K562 (cell line): ENCODE data around the gene GRIA2. TPM values are rescaled to one million over a fixed set of nuclear protein-coding genes. Genes with fewer than 3 reads are reported as not detected.

ENCODE experiments used
- ATAC-seq: fragments of 200-7000 bp; cut with Tn5 transposase; 3 replicates; pipeline ENCODE4 v1.9.1; 2020; ENCODE audit warnings: moderate library complexity
- BruUV-seq: library from RNA; stranded (reverse); fragments of 400-500 nt; replicated peaks from 2 replicates; lab custom pipeline; 2021; lab: Mats Ljungman, UMichigan
- CTCF ChIA-PET: fragments of 300-600 bp; formaldehyde crosslinking; extraction: SDS; loops from one replicate; lab custom pipeline; 2021; ENCODE audit warnings: low intra/inter-chr PET ratio; lab: Yijun Ruan, JAX
- POLR2A ChIA-PET: fragments of 300-600, 350-650 bp; sonication (Branson Sonifier 250); formaldehyde crosslinking; extraction: SDS; loops from one replicate; lab custom pipeline; 2021; ENCODE audit warnings: antibody characterized with exemption, inconsistent platforms; lab: Yijun Ruan, JAX
- DNase-seq, 4 experiments: peaks; one replicate each; pipeline versions ENCODE4 v3.0.0 to v3.0.0-alpha.2; 2011 to 2018; ENCODE audit warnings: low spot score in 3 of 4, mixed read lengths in 3 of 4; ENCODE audit errors: extremely low read depth in 1 of 4
- FAIRE-seq: peaks from 2 replicates; lab custom pipeline; 2011; peaks lifted over from hg19 to GRCh38; lab: Jason Lieb, UNC
- H2AFZ ChIP-seq: 2 replicates; pipeline ENCODE4 v1.6.0; 2011; ENCODE audit warnings: low read depth, low read length, control low read depth, inconsistent platforms
- H3K27ac ChIP-seq: fragments of 200-600 bp; 3 replicates; pipeline ENCODE4 v1.8.0; 2011; ENCODE audit warnings: low read depth, mild to moderate bottlenecking, control low read depth, inconsistent platforms, low read length, moderate library complexity, mixed read lengths; ENCODE audit errors: extremely low read depth
- H3K27me3 ChIP-seq, 2 experiments: fragments of 300-600 bp in 1 of 2; 2 replicates in 1 of 2; 3 replicates in 1 of 2; pipeline versions ENCODE4 v1.6.0 to v1.8.0; 2011; ENCODE audit warnings: inconsistent platforms in 2 of 2, low read length in 2 of 2, mild to moderate bottlenecking in 1 of 2, mixed read lengths in 1 of 2, moderate library complexity in 1 of 2; ENCODE audit not compliant: control insufficient read depth in 2 of 2, insufficient read depth in 2 of 2
- H3K36me3 ChIP-seq: fragments of 300-600 bp; 3 replicates; pipeline ENCODE4 v1.8.0; 2011; ENCODE audit warnings: mild to moderate bottlenecking, low read length, inconsistent platforms; ENCODE audit not compliant: control insufficient read depth, insufficient read depth
- H3K4me1 ChIP-seq, 2 experiments: fragments of 200-600 bp in 1 of 2; replicated peaks in 1 of 2; 2 replicates in 1 of 2; 3 replicates in 1 of 2; pipeline versions ENCODE4 v1.5.1 to v1.8.0; 2011; ENCODE audit warnings: inconsistent platforms in 2 of 2, low read length in 2 of 2, mild to moderate bottlenecking in 1 of 2, mixed read lengths in 1 of 2, moderate library complexity in 1 of 2; ENCODE audit not compliant: control insufficient read depth in 2 of 2, insufficient read depth in 2 of 2
- H3K4me2 ChIP-seq: 2 replicates; pipeline ENCODE4 v1.6.1; 2011; ENCODE audit warnings: low read length, control low read depth, inconsistent platforms, mixed read lengths; ENCODE audit not compliant: insufficient read depth
- H3K4me3 ChIP-seq: fragments of 200-600 bp; sonication (generic), shearing (Covaris generic); 2 replicates; pipeline ENCODE4 v1.5.1; 2016; ENCODE audit warnings: control low read depth, inconsistent platforms
- H3K79me2 ChIP-seq: fragments of 200-600 bp; 3 replicates; pipeline ENCODE4 v1.8.0; 2011; ENCODE audit warnings: low read length, inconsistent platforms; ENCODE audit not compliant: control insufficient read depth, insufficient read depth
- H3K9ac ChIP-seq, 2 experiments: 2 replicates each; pipeline versions ENCODE4 v1.6.0 to v1.6.1; 2011; ENCODE audit warnings: low read depth in 2 of 2, low read length in 2 of 2, control low read depth in 1 of 2, inconsistent platforms in 1 of 2, mild to moderate bottlenecking in 1 of 2, mixed read lengths in 1 of 2; ENCODE audit not compliant: insufficient read depth in 1 of 2
- H3K9me1 ChIP-seq: one replicate; pipeline ENCODE4 v1.6.0; 2011; ENCODE audit warnings: inconsistent platforms, mild to moderate bottlenecking, low read length, moderate library complexity; ENCODE audit not compliant: control insufficient read depth, insufficient read depth
- H3K9me3 ChIP-seq: replicated peaks from 2 replicates; pipeline ENCODE4 v1.5.1; 2011; ENCODE audit warnings: low read depth, low read length, inconsistent platforms; ENCODE audit not compliant: control insufficient read depth, insufficient read depth
- H4K20me1 ChIP-seq: replicated peaks from 2 replicates; pipeline ENCODE4 v1.6.1; 2011; ENCODE audit warnings: low read length, inconsistent platforms, mixed read lengths; ENCODE audit not compliant: control insufficient read depth, insufficient read depth
- ARID2 ChIP-seq: fragments of 450-650 bp; IDR thresholded peaks from 2 replicates; pipeline ENCODE4 v1.6.1; 2017; ENCODE audit warnings: antibody characterized with exemption, mild to moderate bottlenecking
- EGR1 ChIP-seq: fragments of 450-650 bp; conservative IDR thresholded peaks from 2 replicates; pipeline ENCODE4 v1.6.1; 2017; ENCODE audit warnings: mild to moderate bottlenecking
- KDM2B ChIP-seq: fragments of 250-450 bp; sonication (Bioruptor Pico); IDR thresholded peaks from 2 replicates; pipeline ENCODE4 v1.8.0; 2021; ENCODE audit warnings: mild to moderate bottlenecking, moderate library complexity
- NFXL1 ChIP-seq: fragments of 450-650 bp; formaldehyde crosslinking; IDR thresholded peaks from 2 replicates; pipeline ENCODE4 v1.4.0; 2021; ENCODE audit warnings: mild to moderate bottlenecking
- SIN3B ChIP-seq: fragments of 450-650 bp; IDR thresholded peaks from 2 replicates; pipeline ENCODE4 v1.6.1; 2017; ENCODE audit warnings: low read depth, mild to moderate bottlenecking, moderate library complexity
- WGBS: fragments of 100-300 bp; shearing (Covaris generic); methylation state at CpG from one replicate; pipeline ENCODE4 v1.1.6; 2016; ENCODE audit warnings: low coverage, mixed read lengths; ENCODE audit not compliant: insufficient coverage; ENCODE audit errors: missing lambda C conversion rate; 5-methylcytosine and 5-hydroxymethylcytosine counted together
- in situ Hi-C: fragments of 300-500 bp; cut with MboI; formaldehyde crosslinking; loops from 4 replicates; pipeline ENCODE4 v1.15.0; 2018; ENCODE audit warnings: inconsistent platforms, mixed read lengths
- intact Hi-C: fragments of 100-400 bp; cut with micrococcal nuclease; formaldehyde crosslinking; loops from 2 replicates; pipeline ENCODE4 v1.14.2; 2022
- polyA plus RNA-seq, 8 experiments: library from polyadenylated mRNA; depleted of rRNA in 4 of 8; stranded (reverse) in 5 of 8; unstranded in 3 of 8; fragments of >200 nt; fragmentation: Nextera tagmentation in 2 of 8; fragmentation: Illumina TruSeq in 1 of 8; extraction: Ambion mirVana in 2 of 8; extraction: Trizol in 1 of 8; gene quantifications; 2 replicates each; pipeline versions ENCODE4 v1.2.1 to v1.2.3, GENCODE V29; 2011 to 2014; ENCODE audit warnings: inconsistent platforms in 1 of 8, missing spikeins in 1 of 8
- total RNA-seq, 7 experiments: library from RNA; depleted of rRNA in 6 of 7; stranded (reverse); fragments of >200 nt in 6 of 7; fragmentation: Illumina TruSeq in 2 of 7; extraction: Trizol in 2 of 7; gene quantifications; 2 replicates each; pipeline versions ENCODE4 v1.2.1 to v1.2.3, GENCODE V29; 2011 to 2021; ENCODE audit warnings: low replicate concordance in 1 of 7
- TF ChIP-seq, protein P1 (sequence below): fragments of 450-650 bp; formaldehyde crosslinking; conservative IDR thresholded peaks from 2 replicates; pipeline ENCODE4 v1.4.0; 2022; ENCODE audit warnings: mild to moderate bottlenecking, missing genetic modification characterization

GRIA2 gene
- total and polyA plus RNA-seq, 9 of the 15 experiments (the other 6 are each of a cell fraction or from before 2014, with no cell fraction given) = 0.07 TPM; not detected in 8

DNA sequence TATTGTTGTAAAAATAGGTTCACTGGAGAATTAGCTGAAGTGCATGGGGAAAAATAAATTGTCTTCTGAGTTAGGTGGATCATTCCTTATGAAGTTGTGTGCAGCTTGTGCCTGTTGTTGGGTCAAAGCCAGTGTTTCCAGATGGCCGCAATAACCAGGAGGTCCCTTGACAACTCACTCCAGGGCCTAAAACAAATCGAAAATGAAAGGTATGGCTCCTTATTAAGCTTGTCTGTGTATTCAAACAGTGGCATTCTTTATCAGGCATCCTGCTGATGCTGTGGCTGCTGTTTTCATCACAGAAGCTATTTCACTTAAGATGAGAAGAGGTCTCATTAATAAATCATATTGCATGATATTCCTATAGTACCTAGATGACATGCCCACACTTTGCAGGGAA lies 80.2 kb downstream of the GRIA2 start:
- whole genome bisulfite sequencing = 0% methylated on average over 2 of the region's 2 CpGs
- Histone ChIP-seq H3K9me1 (no peaks in the 10 kb centered on the region), H3K4me3 (no peak overlapping the region), H3K9me3 (no peaks in the 10 kb centered on the region), H3K9ac (no peak overlapping the region), H3K36me3 (no peaks in the 10 kb centered on the region), H3K4me1 (no peaks in the 10 kb centered on the region), H3K27me3 (no peaks in the 10 kb centered on the region)
- in situ Hi-C loops = no loop called here
- no peak for FAIRE-seq
- intact Hi-C loops = no loop called here
- CTCF ChIA-PET = no interaction called here
- TF ChIP-seq EGR1 = no peak
- TF ChIP-seq, protein P1, sequence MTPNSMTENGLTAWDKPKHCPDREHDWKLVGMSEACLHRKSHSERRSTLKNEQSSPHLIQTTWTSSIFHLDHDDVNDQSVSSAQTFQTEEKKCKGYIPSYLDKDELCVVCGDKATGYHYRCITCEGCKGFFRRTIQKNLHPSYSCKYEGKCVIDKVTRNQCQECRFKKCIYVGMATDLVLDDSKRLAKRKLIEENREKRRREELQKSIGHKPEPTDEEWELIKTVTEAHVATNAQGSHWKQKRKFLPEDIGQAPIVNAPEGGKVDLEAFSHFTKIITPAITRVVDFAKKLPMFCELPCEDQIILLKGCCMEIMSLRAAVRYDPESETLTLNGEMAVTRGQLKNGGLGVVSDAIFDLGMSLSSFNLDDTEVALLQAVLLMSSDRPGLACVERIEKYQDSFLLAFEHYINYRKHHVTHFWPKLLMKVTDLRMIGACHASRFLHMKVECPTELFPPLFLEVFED (CRISPR knock-in tag) = no peak
- TF ChIP-seq NFXL1 (CRISPR knock-in tag) = no peak
- no peak for TF ChIP-seq SIN3B
- TF ChIP-seq KDM2B (CRISPR knock-in tag) = no peak
- no peak for TF ChIP-seq ARID2
- TF ChIP-seq, all 486 proteins: peak for 0
- Histone ChIP-seq H3K27ac (no peak overlapping the region), H2AFZ (no peak overlapping the region), H4K20me1 (no peaks in the 10 kb centered on the region), H3K4me2 (no peak overlapping the region), H3K79me2 (no peaks in the 10 kb centered on the region)
- no peak for DNase-seq
- POLR2A ChIA-PET = no interaction called here
- BruUV-seq = no TSS peak
- ATAC-seq = no peak
